Spleen (tissue), 11 donors: Measurements from ENCODE around the gene STAC. TPM values are rescaled to one million over a fixed set of nuclear protein-coding genes. Genes with fewer than 3 reads are reported as not detected.
"Not testable (repeated sequence)": the region's sequence is repeated elsewhere in the genome, so short reads cannot be mapped to it uniquely, and the experiment has no call there.

Experiments used
- DNase-seq: peaks from one replicate; pipeline ENCODE4 v3.0.0-alpha.2; 2020
- H3K27ac ChIP-seq, 8 donors: fragments of 200-600 bp; sonication (generic) in 7 of 8; 1 replicate in 4 of 8; 2 replicates in 4 of 8; pipeline versions ENCODE4 v1.5.0 to v1.8.0; 2016 to 2021; ENCODE audit warnings: inconsistent platforms in 4 of 8, mild to moderate bottlenecking in 4 of 8, moderate library complexity in 1 of 8
- H3K27me3 ChIP-seq, 7 donors: fragments of 200-600 bp; sonication (generic) in 6 of 7; replicated peaks in 1 of 7; 1 replicate in 4 of 7; 2 replicates in 3 of 7; pipeline versions ENCODE4 v1.5.0 to v1.8.0; 2016 to 2021; ENCODE audit warnings: inconsistent platforms in 3 of 7, mild to moderate bottlenecking in 1 of 7
- H3K36me3 ChIP-seq, 6 donors: fragments of 200-600 bp; sonication (generic) in 5 of 6; 1 replicate in 4 of 6; 2 replicates in 2 of 6; pipeline versions ENCODE4 v1.5.0 to v1.8.0; 2016 to 2021; ENCODE audit warnings: inconsistent platforms in 2 of 6
- H3K4me1 ChIP-seq, 6 donors: fragments of 200-600 bp; sonication (generic) in 5 of 6; 1 replicate in 3 of 6; 2 replicates in 3 of 6; pipeline versions ENCODE4 v1.5.0 to v1.8.0; 2016 to 2021; ENCODE audit warnings: inconsistent platforms in 3 of 6
- H3K4me3 ChIP-seq, 8 donors: fragments of 200-600 bp; sonication (generic) in 7 of 8; 1 replicate in 4 of 8; 2 replicates in 4 of 8; pipeline versions ENCODE4 v1.5.0 to v1.8.0; 2016 to 2021; ENCODE audit warnings: inconsistent platforms in 4 of 8, mild to moderate bottlenecking in 4 of 8, moderate library complexity in 2 of 8
- H3K9me3 ChIP-seq, 8 donors: fragments of 200-600 bp; sonication (generic) in 7 of 8; 1 replicate in 4 of 8; 2 replicates in 4 of 8; pipeline versions ENCODE4 v1.5.0 to v1.8.0; 2016 to 2021; ENCODE audit warnings: inconsistent platforms in 4 of 8
- CTCF ChIP-seq, 11 experiments: fragments of 200-600 bp in 7 of 11; fragments of 450-650 bp in 4 of 11; sonication (generic) in 4 of 11; IDR thresholded peaks in 8 of 11; conservative IDR thresholded peaks in 3 of 11; 1 replicate in 7 of 11; 2 replicates in 4 of 11; pipeline versions ENCODE4 v1.4.0 to v1.8.0; 2016 to 2021; ENCODE audit warnings: antibody characterized with exemption in 11 of 11, inconsistent platforms in 4 of 11, mild to moderate bottlenecking in 1 of 11
- POLR2A ChIP-seq, 3 donors: fragments of 450-650 bp; IDR thresholded peaks; one replicate each; pipeline ENCODE4 v1.5.1; 2017; ENCODE audit warnings: antibody characterized with exemption in 3 of 3, mild to moderate bottlenecking in 1 of 3
- POLR2AphosphoS5 ChIP-seq, 3 donors: sonication (generic); formaldehyde crosslinking; IDR thresholded peaks; one replicate each; pipeline ENCODE4 v1.5.1; 2017; ENCODE audit warnings: antibody characterized with exemption in 3 of 3
- WGBS, 5 donors: extraction: QIAGEN DNeasy Blood & Tissue Kit in 3 of 5; methylation state at CpG; one replicate each; pipeline versions ENCODE4 v1.1.5 to v1.1.7; 2013 to 2018; 5-methylcytosine and 5-hydroxymethylcytosine counted together
- intact Hi-C: fragments of 100-400 bp; cut with DNase I; formaldehyde crosslinking; loops from one replicate; pipeline ENCODE4 v1.15.0; 2023; ENCODE audit warnings: low total_unique reads
- polyA plus RNA-seq, 3 donors: library from polyadenylated mRNA; stranded (reverse); fragments of 200-250 nt; gene quantifications; one replicate each; pipeline ENCODE4 v1.2.1, GENCODE V29; 2013
- total RNA-seq, 7 donors: library from RNA; depleted of rRNA in 3 of 7; stranded (reverse); fragments of >200 nt in 3 of 7; fragmentation: NEBNext Ultra II Directional in 4 of 7; extraction: Animal tissue kit (Norgen Biotek cat#: 25700) in 4 of 7; gene quantifications; one replicate each; pipeline versions ENCODE4 v1.1.0 to v1.2.1, GENCODE V29; 2016 to 2021
- donor health status: healthy with polysubstance abuse.
- donor health status: DM: no; HTN: no; CAD: no; lungs with moderate emphysema.
- donor health status: DM: no; HTN: no; CAD: no.
- donor health status: Bipolar disorder and iron deficiency.
- donor health status: healthy.
- donor health status: DM: no; HTN: no; CAD: no.
- donor health status: DM: yes; HTN: yes; CAD: no.

Gene STAC
- total and polyA plus RNA-seq, 10 donors, result 0.08 to 2.9 (median 0.60) TPM

- H3K4me3 ChIP-seq, result no peak overlapping the region
- WGBS, 5 donors, result 0 to 97% (median 35%) methylated on average over 2 of the region's 2 CpGs
- H3K4me1 ChIP-seq, result no peaks in the 10 kb centered on the region
- no peak overlapping the region for H3K27ac ChIP-seq
- H3K9me3 ChIP-seq, result no peaks in the 10 kb centered on the region
- no peaks in the 10 kb centered on the region for H3K27me3 ChIP-seq
- H3K36me3 ChIP-seq, result no peaks in the 10 kb centered on the region
- DNase-seq, result no peak
- intact Hi-C loops, result no loop called here
- TF ChIP-seq CTCF (IDR thresholded peaks at IDR 0.05 in 8 of 11, conservative IDR thresholded peaks at IDR 0.05 in 3 of 11) (no peak), POLR2AphosphoS5 (IDR thresholded peaks at IDR 0.05) (no peak), POLR2A (IDR thresholded peaks at IDR 0.05) (no peak)
These were observed 66.8 kb downstream of the STAC start for GRCh38 chr3:36447061-36447460.

GRCh38 chr3:36451816-36452215 is 71.5 kb downstream of the STAC start:
- Histone ChIP-seq H3K4me1 (no peaks in the 10 kb centered on the region), H3K27me3 (no peaks in the 10 kb centered on the region), H3K36me3 (no peaks in the 10 kb centered on the region), H3K4me3 (no peak overlapping the region), H3K27ac (no peak overlapping the region), H3K9me3 (no peaks in the 10 kb centered on the region)
- intact Hi-C loops, result no loop called here
- WGBS, 5 donors, result 17 to 37% (median 31%) methylated on average over 1 of the region's 1 CpG
- no peak for TF ChIP-seq POLR2A (IDR thresholded peaks at IDR 0.05)
- no peak for TF ChIP-seq POLR2AphosphoS5 (IDR thresholded peaks at IDR 0.05)
- TF ChIP-seq CTCF (IDR thresholded peaks at IDR 0.05 in 8 of 11, conservative IDR thresholded peaks at IDR 0.05 in 3 of 11), result no peak
- DNase-seq, result no peak

- H3K27me3 ChIP-seq, intact Hi-C loops, H3K9me3 ChIP-seq, H3K4me3 ChIP-seq, H3K36me3 ChIP-seq, H3K4me1 ChIP-seq, DNase-seq, H3K27ac ChIP-seq: not testable (repeated sequence)
- WGBS, 5 donors, result 85 to 97% (median 94%) methylated on average over 9 to 30 of the region's 30 CpGs; no CpG with 5 or more reads in 1 of the 5 donors
These were observed 72.9 kb downstream of the STAC start for GRCh38 chr3:36453213-36453612.

GRCh38 chr3:36453896-36454295 is 73.6 kb downstream of the STAC start:
- DNase-seq, H3K27ac ChIP-seq, H3K27me3 ChIP-seq, intact Hi-C loops, H3K9me3 ChIP-seq, H3K4me1 ChIP-seq, H3K4me3 ChIP-seq, H3K36me3 ChIP-seq: not testable (repeated sequence)
- 90 to 95% (median 93%) methylated on average over 6 of the region's 6 CpGs for WGBS, 5 donors

- no peak overlapping the region for H3K27ac ChIP-seq
- no peaks in the 10 kb centered on the region for H3K36me3 ChIP-seq
- no peaks in the 10 kb centered on the region for H3K9me3 ChIP-seq
- TF ChIP-seq POLR2A (IDR thresholded peaks at IDR 0.05) (no peak), CTCF (IDR thresholded peaks at IDR 0.05 in 8 of 11, conservative IDR thresholded peaks at IDR 0.05 in 3 of 11) (no peak), POLR2AphosphoS5 (IDR thresholded peaks at IDR 0.05) (no peak)
- intact Hi-C loops, result no loop called here
- no peaks in the 10 kb centered on the region for H3K27me3 ChIP-seq
- WGBS, 5 donors, result 72 to 90% (median 86%) methylated on average over 2 of the region's 2 CpGs
- no peaks in the 10 kb centered on the region for H3K4me1 ChIP-seq
- no peak overlapping the region for H3K4me3 ChIP-seq
- DNase-seq, result no peak
These were observed 75.1 kb downstream of the STAC start for GRCh38 chr3:36455406-36455805.
